ENCODE data around the gene GABRB3.
"Not testable (repeated sequence)": the region's sequence is repeated elsewhere in the genome, so short reads cannot be mapped to it uniquely, and the experiment has no call there.

Gene GABRB3

DNA sequence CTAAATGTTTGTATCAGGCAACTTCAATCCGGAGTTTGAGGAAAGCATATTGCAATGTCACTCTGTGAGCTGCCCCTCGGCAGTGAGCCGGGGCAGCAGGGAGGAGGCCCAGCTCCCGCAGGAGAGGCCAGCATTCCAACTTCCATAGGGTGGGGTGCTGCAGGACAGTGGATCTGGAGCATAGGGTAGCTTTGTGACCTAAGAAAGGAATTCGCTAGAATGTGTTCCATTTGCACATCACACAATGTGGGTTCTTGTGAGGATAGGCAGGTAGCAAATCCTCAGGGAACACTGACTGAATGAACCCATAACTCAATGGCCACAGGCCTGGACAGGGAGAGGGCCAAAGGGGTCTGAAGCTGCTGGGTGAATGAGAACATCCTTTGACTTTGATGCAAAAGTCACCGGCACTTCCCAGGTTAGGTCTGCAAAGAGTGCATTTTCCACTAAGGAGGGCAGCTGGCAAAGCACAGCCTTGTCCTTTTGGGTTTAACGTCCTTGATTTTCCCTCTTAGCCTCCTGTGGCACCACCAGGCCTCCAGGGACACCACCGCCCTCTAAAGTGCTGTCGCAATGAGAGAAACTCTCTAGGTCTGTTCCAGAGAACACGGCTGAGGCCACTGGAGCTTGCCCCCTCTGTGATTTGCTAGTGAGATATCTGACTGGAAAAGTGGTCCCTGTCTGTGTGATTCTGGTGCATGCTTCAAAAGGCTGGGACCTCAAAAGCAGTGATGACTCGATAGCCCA, 36.2 kb downstream of the GABRB3 start:
- DNase-seq (ENCODE audit: low spot score) = no peak

DNA sequence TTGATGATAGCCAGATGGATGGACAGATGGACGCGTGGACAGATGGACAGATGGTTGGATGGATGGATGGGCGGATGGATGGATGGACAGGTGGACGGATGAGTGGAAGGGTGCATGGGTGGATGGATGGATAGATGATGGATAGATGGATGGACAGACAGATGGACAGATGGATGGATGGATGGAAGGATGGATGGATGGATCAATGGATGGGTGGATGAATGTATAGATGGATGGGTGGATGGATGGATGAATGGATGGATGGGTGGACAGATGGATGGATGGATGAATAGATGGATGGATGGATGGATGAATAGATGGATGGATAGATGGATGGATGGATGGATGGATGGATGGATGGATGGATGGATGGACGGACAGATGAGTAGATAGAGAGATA, 40.9 kb downstream of the GABRB3 start:
- no peak for DNase-seq (ENCODE audit: low spot score)

DNA sequence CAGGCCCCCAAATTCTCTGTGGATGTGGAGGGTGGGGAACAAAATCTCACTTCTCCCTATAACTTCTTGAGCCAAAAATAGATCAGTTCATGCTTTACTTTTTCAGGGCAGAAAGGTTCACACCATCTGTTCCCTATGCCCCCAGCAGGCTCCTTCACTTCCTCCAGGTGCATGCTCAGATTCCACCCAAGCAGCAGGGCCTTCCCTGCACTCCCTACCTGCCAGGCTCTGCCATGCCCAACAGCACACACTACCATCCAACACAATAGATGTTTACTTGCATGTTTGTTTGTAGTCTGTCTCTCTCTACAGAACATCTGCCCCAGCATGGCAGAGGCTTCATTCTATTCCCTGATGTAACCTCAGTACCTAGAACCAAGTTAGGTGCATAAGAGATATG, 43.3 kb downstream of the GABRB3 start:
- no peak for DNase-seq (ENCODE audit: low spot score)

DNA sequence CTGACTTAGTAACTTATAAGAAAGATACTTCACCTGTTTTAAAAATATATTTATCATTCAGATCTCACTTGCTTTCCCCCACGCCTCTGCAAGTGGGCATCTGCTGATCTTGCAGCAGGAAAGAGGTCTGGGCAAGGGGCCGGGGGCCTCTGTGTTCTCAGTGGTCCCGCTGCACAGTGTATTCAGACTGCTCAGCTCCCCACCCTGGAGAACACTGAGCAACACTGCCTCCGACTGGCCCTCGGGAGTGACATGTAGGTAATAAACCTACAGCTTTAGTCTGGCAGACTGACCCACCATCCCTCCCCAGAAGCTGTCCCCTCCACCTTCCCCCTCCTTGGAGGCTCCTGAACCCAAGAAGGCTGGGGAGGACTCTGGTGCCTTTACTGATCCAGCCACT, 43.8 kb downstream of the GABRB3 start:
- DNase-seq (ENCODE audit: low spot score) = no peak

DNA sequence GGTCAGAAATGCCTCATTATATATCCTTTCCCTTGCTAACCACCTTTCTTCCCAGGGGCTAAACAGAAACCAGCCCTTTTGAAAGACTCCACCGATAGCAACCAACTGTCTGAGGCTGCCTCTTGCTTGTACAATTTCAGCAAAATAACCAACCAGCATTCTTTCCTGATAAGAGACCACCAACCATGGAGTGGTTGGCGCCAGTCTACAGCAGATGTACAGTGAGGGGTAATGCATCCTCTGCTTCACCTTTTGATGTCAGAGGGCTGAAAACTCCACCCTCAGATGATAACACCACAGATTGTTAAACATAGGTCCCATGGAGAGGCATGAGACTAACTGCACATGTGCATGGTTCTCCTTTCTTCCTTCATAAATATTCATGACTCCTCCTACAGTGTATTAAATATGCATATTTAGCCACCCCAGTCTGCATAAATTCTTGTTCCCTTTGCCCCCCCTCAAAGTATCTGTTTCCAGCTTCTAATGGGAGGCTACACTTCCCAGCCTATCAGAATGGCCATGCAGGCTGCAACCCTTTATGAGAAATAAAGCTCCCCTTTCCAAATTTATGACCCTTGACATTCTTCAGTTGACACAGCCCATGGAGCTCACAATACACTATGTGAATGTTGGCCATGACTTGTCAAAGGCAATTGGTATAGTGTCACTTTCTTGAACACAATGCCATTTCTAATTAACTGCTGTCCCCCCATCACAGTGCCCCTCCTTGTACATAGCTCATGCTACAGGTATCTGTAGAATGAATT, 48.3 kb downstream of the GABRB3 start:
- DNase-seq (ENCODE audit: low spot score) = no peak

DNA sequence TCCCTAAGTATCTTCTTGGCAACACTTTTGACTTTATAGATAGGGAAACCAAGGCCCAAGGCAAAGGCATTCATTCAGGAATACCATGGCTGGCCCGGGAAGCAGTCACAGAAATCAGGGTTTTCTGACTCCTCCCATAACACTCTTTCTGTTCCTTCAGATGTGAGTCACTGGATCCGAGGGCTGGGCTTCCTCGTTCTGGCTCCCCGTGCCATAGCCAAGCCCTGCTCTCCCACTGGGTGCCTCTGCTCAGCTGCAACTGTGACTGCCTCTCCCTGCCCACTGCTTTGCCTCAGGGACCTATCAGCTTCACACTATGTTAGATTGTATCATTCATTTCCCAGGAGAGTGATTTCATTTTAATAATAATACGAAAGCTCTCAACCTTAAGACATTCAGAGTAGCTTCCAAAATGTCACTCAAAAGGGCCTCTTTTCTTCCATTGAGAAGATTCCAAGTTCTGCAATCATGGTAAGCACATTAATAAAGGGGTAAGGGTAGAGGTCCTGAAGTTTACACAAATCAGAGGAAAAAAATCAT, 50.2 kb downstream of the GABRB3 start:
- no peak for DNase-seq (ENCODE audit: low spot score)

DNA sequence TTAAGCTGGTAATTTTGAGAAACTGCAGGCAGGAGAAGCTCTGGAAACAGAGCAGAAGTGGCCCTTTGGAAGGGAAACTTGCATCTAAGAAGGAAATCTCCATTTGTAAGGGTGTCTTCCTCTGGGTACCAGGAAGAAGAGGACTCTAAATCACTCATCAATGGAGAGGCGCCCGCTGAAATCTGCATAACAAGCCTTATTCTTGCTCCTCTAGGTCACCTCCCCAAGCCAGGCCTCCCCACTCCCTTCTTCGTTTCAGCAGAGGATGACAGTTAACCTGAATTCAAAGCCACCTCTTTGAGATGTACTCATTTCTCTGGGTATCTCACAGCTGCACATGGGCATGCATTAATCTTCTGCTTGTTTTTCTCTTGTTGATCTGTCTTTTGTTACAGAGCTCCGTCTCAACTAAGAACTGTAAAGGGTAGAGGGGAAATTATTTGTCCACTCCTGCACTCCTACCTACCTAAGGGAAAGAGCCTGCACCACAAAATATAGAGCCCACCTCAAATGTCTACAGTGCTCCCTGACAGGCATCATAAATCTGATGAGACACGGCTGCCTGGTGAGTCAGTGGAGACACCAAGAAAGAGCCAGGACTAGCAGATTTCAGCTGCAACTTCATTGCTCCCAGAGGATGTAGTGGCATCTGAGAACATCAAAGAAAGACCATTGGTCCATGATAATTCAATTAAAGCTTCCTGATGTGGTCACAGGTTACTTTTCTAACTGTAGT, 51.5 kb downstream of the GABRB3 start:
- DNase-seq (ENCODE audit: low spot score) = no peak

DNA sequence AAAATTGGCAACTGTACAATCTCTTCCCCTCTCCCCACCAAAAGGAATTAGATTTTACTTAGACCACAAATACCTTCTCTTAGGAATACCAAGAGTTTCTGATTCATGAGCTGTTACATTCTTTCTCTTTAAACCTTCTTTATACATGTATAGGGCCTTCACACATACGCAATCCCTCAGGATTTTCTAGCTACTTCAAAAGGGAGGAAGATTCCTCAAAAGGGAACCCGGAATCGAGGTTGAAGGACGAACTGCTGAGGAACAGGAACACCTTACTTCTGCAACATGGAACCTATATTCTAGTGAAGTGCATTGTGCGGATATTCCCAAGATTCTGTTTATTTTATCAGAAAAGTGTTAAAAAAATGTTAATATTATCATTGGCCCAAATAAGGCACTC, 52.3 kb downstream of the GABRB3 start:
- no peak for DNase-seq (ENCODE audit: low spot score)

DNA sequence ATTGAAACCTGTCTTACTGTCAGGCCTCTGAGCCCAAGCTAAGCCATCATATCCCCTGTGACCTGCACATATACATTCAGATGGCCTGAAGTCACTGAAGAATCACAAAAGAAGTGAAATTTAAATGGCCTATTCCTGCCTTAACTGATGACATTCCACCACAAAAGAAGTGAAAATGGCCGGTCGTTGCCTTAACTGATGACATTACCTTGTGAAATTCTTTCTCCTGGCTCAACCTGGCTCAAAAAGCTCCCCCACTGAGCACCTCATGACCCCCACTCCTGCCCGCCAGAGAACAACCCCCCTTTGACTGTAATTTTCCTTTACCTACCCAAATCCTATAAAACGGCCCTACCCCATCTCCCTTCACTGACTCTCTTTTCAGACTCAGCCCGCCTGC, 53.0 kb downstream of the GABRB3 start:
- DNase-seq (ENCODE audit: low spot score) = not testable (repeated sequence)

DNA sequence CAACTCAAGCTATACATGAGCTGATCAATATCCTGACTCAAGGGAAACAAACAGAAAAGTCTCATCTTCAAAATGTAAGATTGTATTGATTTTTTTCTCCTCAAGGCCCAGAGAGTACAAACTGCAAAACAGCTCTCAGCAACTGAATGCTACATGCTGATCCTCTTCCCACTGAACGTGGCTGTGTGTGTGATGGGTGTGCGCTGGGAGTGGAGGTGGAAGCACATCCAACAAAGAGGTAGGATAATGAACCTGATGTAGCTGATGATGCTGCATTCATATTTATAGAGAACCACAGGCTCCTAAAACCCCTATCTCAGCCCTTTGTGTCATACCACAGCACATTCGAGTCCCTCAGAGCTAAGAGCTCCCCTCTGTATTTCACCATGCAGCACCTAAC, 56.8 kb downstream of the GABRB3 start:
- no peak for DNase-seq (ENCODE audit: low spot score)

DNA sequence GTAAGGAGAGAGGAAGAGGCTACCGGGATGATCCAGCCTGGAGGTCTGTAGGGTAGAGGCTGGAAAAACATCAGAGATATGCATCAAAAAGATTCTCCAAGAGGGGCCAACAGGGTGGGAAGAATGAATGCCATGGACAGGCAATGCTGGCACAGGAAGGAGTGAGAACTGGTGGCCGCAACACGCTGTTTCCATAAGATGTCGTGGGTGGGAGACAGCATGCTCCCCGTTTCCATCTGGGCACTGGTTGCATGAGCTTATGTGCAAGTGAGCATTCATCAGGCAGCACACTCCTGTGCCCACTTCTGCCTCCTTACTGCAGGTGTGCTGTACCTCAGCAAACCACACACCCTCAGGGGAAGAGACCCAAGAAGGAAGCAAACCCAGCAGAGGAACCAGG, 59.4 kb downstream of the GABRB3 start:
- no peak for DNase-seq (ENCODE audit: low spot score)

DNA sequence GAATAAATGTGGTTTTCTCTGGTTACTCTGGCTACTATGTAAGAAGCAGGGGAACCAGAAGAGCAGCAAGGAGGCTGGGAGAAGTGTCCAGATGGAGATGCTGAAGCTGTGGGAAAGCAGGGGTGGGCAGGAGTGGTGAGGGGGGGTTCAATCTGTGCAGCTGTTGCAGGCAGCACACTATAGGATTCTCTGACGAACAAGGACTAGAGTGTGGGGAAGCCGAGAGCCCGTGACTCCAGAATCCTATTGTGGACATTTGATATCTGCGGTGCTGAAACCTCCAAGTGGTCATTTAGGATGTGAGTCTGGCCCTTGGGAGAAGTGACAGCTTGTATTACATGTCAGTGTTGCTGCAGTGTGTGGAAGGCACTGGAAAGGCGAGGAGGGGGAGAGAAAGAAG, 60.5 kb downstream of the GABRB3 start:
- no peak for DNase-seq (ENCODE audit: low spot score)

DNA sequence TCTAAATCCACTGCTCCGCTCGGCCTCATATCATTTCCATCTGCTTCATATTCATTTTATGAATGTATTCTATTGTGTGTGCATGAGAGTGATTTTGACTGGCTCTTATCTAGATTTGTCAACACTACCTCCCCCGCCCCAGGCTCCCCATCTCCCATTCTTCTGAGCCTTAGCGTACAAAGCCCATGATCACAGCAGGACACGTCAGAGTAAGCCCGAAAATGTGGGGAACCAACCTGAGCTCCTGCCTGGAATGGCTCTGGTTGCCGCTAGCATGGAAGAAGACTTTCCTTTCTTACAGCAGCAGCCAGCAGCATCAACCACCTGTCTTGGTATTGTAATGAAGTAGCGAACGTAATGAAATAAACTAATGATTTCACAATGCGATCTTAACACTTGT, 61.4 kb downstream of the GABRB3 start:
- no peak for DNase-seq (ENCODE audit: low spot score)

DNA sequence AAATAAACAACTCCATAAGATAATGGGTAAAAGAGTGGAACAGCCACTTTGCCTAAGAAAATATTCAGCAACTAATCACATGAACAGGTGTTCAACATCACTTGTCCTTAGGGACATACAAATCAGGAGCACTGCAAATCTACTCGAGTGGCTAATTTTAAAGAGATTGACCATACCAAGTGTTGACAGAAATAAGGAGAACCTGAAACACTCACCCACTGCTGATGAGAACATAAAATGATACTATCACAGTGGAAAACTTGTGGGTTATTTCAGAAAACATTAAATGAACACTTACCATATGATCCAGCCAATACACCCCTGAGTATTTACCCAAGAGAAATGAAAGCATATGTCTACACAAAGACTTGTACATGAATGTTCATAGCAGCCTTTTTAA, 70.5 kb downstream of the GABRB3 start:
- DNase-seq (ENCODE audit: low spot score) = no peak

DNA sequence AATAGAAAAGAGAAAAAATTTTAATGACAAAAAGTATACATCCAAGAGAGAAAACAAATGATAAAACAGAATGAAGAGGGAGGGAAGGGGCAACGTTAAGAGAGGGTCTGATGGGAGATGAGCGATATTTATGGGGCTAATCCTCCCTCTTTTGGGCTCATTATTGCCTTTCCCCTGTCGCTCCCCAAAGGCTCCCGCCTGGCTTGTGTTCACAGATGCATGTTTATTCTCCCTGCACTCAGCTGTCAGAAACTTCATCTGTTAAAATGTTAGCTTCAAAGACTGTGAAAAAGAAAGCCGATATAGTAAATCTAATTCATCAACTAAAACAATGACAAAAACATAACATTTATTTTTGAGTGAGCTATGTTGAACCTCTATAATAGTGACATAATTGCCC, 74.3 kb downstream of the GABRB3 start:
- no peak for DNase-seq (ENCODE audit: low spot score)

DNA sequence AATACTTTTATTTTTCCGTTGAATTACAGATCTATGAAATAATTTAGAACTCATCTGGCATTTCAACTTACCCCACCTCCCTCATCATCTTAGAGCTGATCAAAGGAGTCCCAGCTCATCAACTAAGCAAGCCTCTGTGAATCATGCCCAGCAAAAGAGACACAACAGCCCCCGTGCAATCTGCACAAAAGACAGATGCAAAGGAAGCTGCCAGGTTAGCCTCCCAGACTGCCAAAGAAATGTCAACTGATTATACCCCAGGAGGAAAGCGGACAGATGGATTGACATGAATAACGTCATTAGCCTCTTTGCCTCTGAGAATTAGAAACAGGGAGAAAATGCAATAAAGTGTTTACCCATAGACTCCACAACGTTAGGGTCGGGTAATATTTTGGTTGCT, 75.0 kb downstream of the GABRB3 start:
- DNase-seq (ENCODE audit: low spot score) = no peak

DNA sequence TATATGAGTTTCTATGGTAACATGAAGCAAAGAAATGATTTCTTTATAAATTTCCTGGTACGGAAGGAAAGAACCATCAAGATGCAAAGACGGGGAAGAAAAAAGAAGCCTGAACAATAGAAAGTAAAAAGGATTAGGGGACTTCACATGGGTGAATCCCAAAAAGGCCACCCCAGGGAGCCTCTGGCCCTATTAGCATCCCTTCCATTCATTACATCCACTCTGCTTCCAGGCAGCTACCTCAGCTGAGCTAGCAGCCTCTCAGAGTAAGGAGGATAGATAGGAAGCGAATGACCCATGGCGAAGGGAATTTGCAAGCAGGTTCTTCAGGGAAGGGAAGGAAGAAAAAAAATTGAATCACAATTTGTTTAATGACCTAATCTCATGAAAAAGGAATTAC, 81.6 kb downstream of the GABRB3 start:
- DNase-seq (ENCODE audit: low spot score) = no peak

DNA sequence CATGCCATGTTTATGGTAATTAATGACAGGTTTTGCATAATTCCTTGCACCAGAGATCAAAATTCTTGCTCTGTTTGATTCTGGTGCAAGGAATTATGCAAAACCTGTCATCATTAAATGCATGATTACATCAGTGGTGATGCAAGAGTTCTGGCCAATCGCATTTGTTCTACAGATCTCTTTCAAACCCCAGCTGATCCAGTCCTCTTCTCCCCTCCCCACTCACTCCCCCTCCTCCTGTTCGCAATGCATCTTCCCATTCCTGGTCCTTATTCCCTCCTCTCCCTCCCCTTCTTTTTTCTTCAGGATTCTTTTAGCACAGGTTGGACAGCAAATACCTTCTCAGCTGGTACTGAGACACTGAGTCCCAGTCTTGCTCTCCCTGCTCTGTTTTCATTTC, 82.1 kb downstream of the GABRB3 start:
- no peak for DNase-seq (ENCODE audit: low spot score)

DNA sequence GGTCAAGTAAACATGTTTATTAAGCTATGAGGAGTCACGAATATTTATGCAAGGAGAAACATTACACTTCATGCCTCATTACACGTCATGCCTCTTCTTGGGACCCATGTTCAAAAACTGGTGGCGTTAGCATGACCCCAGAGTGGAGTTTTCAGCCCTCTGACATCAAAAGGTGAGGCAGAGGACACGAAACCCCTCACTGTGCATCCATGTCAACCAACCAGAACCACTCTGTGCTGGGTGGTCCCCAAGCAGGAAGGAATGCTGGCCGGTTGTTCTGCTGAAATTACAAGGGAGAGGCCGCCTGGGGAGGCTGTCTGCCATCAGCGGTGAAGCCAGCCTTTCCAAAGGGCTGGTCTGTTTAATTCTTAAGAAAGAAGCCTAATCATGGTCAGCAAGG, 83.4 kb downstream of the GABRB3 start:
- no peak for DNase-seq (ENCODE audit: low spot score)

DNA sequence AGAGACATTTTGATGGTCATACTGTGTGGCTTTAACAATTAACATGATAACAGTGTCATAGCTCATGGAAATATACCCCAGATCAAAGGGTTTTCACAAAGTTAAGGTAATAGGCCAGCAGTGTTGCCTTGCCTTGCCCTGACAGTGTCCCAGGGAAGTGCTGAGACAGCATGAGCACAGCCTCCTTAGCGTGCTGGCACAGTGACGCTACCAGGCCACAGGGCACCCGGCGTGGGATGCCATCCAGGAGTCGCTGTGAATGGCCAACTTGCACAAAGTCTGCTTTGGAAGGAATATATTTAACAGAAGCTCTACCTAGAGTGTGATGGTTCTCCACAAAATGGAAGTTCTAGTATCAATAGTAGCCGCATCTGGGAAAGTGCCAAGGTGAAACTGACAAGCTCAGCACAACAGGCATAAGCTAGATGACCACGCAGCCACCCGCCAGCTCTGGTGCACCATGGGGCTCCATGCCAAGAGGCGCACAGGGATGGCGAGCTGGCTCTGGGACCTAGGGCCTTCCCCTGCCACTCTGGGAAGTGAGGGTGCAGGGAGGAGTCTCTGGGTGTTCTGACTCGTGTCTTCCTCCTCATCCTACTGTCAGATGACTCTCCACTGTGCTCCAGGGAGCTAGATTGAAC, 86.2 kb downstream of the GABRB3 start:
- no peak for DNase-seq (ENCODE audit: low spot score)

DNA sequence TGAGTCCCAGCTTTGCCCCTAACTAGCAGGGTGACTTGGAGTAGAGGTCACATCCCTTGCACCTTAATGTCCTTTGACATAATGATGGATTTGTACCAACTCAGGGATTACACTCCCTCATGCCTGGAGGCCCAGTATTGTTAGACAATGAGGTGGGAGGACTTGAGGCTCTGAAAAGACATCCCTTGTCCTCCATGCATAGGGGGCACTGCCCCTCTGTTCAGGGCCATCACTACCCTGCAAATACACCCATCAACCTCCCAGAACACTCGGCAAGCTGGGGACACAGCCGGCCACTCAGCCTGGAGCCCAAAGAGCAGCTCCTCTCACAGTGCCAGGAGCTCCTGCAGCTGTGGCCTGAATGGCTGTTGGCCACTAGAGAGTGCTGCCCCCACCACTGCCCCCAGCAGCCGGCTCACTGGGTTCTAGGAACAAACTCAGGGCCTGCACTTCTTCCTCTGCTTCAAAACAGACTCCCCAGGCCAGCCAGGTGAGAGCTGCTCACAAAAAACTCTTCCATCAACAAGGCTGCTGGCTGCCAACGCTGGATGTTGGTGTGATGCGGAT, 90.2 kb downstream of the GABRB3 start:
- DNase-seq (ENCODE audit: low spot score) = no peak

DNA sequence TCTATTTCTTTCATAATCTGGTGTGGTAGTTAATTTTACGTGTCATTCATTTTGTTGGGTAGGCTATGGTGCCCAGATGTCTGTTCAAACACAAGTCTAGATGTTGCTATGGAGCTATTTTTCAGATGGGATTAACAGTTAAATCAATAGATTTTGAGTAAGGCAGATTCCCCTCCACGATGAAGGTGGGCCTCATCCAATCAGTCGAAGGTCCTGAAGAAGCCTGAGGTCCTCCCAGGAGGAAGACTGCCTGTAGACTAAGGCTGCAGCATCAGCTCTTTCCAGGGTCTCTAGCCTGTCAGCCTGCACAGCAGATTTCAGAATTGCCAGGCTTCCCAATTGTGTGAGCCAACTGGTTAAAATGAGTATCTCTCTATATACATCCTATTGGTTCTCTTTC, 92.9 kb downstream of the GABRB3 start:
- DNase-seq (ENCODE audit: low spot score) = no peak
